GM19025 (cell line): ENCODE measurements around the gene EIPR1.

Experiments
- ATAC-seq: cut with Tn5 transposase; IDR thresholded peaks from one replicate; pipeline ENCODE4 v1.9.1; 2021; ENCODE audit warnings: mild to moderate bottlenecking, low read depth, moderate library complexity; ENCODE audit not compliant: unreplicated experiment

The EIPR1 gene

DNA sequence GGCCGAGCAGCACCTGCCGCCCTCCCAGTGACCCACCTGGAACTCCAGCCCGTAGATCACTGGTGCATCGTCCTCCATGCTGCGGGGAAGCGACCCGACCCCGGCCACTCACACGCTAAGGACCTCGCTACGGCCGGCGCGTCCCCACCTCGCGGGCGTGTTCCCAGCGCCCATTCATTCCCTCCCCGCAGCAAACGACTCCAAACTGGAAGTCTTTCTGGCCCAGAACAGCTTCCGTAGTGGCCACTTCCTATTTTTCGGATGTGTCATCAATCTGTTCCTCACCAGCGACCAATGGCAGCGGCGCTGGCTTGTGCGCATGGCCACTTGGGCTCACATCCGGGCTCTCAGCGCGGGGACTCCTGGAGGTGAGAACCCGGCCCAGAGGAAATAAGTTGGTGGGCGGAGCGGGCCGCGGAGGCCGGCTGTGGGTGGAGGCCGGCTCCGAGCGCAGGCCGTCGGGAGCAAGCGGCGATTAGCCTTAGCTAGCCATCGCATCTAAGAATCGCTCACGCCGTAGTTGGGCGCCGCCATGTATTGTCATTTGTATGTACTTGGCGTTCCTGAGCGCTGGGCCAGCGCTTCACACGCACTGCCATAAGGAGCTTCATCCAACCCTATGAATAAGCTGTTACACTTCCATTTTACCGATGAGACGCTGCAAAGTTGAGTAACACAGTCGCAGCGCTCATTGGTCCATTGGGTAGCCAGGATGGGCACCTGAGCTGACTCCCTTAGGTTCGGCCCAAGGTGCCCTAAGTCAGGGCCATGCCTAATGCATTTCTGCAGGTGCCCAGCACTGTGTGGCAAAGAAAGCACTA, at the start of gene EIPR1:
EIPR1 (minus strand) TSS at position 207 of the 821 bp plus-strand sequence; CDS start at position 78, 129 bp downstream.
- ATAC-seq: peak; percentile 76

DNA sequence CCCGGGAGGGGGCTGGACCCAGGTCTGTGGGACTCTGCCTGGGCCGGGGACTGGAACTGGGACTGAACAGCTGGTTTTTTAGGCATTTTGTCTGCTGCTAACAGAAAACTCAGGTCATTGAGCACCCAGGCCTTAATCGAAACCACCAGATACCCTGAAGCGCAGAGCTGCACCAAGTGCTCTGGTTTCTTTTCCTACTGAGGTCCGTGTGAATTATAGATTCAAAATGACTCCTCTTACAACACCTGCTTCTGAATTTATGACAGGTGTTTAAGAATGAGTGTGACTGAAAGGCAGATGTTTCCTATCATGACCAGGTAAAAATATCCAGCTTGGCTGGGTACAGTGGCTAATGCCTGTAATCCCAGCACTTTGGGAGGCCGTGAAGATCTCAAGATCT, 49.7 kb upstream of the EIPR1 start:
- ATAC-seq: peak; percentile 57

DNA sequence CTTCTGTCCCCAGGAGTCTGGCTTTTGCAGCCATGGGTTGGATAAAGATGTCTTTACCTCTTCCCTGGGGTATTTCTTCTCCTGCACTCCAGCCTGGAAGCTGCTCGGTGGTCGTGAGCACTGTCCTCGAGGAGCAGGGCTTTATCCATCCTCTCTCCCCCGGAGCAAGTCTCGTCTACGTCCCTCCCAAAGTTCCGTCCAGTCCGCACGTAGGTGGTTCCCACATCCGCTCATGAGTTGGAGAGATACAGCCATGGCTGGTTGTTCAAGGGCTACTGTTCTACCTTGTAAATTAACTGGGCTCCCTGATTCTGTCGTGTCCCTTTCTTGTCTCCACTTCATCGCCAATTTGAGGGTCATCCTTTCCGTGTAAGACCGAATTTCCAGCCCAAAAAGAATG, 49.0 kb upstream of the EIPR1 start:
- ATAC-seq: no peak

DNA sequence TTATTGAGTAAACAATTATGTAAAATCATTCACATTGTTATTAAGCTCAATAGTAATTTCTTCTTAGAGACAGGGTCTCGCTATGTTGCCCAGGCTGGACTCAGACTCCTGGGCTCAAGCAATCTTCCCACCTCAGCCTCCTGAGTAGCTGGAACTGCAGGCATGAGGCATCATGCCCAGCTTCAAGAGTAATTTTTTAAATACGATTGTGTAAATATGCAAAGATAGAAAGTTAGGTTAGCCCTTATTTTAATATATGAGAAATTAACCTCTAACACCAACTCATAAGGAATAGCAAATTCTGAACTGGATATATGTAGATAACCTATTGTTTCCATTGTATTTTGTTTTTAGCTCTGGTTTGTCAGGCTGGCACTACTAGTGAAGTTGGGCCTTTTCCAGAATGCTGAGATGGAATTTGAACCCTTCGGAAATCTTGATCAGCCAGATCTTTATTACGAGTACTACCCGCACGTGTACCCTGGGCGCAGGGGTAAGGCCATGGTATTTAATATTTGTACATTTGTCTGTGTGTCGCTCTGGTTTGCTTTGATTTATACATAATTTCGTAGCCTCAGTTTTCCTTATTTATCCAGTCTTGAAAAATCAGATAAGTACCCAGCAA, 46.7 kb upstream of the EIPR1 start:
- ATAC-seq: no peak

GRCh38 chr2:3423492-3424170, 46.0 kb upstream of the EIPR1 start:
- ATAC-seq: no peak

- ATAC-seq: no peak
Measured at GRCh38 chr2:3422161-3422779, 44.7 kb upstream of the EIPR1 start.

DNA sequence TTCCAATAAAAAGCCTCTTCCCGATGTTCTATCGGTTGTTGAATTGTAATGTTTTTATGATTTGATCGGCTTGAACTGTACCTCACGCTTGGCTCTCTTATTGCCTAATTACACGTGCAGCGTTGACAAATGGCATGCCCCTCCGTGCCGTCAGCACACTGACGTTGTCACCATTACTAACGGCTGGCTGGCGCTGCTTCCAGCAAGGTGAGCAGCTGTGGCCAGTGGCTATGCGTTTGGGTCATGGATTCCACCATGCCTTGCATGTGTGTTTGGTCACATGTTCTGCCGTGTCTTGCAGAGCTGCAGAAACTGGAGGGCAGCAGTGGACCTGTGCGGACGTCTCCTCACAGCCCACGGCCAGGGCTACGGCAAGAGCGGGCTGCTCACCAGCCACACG, 44.0 kb upstream of the EIPR1 start:
- no peak for ATAC-seq

DNA sequence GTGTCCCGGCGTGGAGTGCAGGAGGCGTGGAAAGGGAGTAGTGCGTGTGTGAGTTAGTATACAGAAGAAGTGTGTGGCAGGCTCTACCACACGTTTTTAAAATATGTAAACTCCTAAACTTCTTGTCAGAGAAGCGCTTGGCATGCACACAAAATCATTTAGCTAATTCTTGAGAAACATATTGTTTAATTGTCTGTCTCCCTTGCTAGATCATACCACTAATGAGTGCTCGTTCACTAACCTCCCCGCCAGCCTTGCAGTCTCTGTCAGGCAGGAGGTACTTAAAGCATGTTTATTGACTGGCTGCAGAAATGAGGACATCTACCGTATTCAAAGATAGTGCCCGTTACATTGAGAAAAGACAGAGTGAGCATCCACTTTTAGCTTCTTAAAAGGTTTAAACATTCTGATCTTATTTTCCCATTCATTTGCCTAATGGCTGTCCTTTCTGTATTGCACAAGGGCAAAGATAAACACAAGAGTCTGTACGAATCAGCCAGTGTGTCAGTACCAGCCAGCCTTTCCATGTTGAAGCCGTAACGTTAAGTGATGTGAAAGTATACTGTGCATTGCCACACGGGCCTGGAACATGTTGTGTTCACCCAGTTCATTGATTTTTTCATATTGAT, 43.3 kb upstream of the EIPR1 start:
- ATAC-seq: no peak

- ATAC-seq: no peak
Measured at GRCh38 chr2:3420076-3420768, 42.6 kb upstream of the EIPR1 start.

GRCh38 chr2:3418766-3419404, 41.3 kb upstream of the EIPR1 start:
- ATAC-seq: no peak

- ATAC-seq: no peak
Measured at GRCh38 chr2:3414133-3414860, 36.7 kb upstream of the EIPR1 start.

DNA sequence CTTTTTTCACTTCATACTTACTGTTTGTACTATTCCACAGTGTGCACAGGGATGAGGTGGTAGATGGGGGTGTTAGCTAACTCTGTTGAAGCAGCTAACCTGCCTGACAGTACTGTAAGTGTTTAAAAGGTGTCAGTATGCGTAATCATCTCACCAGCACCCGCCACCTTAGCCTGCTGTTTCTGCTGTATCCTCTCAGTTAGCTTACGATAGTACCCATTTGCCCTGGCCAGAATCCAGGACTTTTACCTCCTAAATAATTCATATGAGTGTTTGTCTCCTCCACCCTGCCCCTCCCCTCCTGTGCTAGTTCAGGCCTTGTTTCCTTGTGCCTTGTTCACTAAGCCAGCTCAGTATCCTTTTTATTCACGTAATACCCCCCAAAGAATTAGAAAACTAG, 36.1 kb upstream of the EIPR1 start:
- ATAC-seq: no peak

DNA sequence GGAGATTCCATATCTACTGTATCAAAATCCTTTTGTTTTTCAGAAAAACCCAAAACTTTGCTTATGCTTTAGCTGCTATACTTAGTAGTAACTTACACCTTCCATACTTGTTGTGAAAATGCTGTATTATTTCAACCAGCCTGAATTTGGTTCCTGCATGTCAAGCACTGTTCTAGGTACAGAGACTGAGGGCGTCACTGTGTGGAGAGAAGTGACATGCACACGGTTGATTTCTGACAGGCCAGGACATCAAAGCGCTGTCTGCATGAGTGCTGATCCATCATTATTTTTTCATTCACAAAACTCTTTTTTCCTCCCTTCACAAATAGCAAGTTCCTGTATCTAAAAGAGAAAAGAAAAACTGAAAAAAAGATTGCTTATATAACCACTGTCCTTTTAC, 33.5 kb upstream of the EIPR1 start:
- ATAC-seq: no peak

- ATAC-seq: no peak
Measured at GRCh38 chr2:3409627-3410170, 32.1 kb upstream of the EIPR1 start.

- ATAC-seq: no peak
Measured at GRCh38 chr2:3408781-3409180, 31.2 kb upstream of the EIPR1 start.

- ATAC-seq: no peak
Measured at GRCh38 chr2:3406501-3406900, 28.9 kb upstream of the EIPR1 start.

GRCh38 chr2:3405876-3406275, 28.3 kb upstream of the EIPR1 start:
- ATAC-seq: no peak

GRCh38 chr2:3405307-3405706, 27.7 kb upstream of the EIPR1 start:
- no peak for ATAC-seq
